H1 (cell line): ENCODE measurements around the gene RSAD2. TPM values are rescaled to one million over a fixed set of nuclear protein-coding genes. Genes with fewer than 3 reads are reported as not detected.

Experiments
- CTCF ChIA-PET: fragments of 300-600 bp; sonication (Branson Sonifier 250); formaldehyde crosslinking; loops from one replicate; lab custom pipeline; 2021; ENCODE audit not compliant: partially characterized antibody; lab: Charles Lee
- POLR2A ChIA-PET: fragments of 300-600 bp; sonication (Branson Sonifier 250); formaldehyde crosslinking; loops from one replicate; lab custom pipeline; 2021; ENCODE audit warnings: inconsistent platforms; ENCODE audit not compliant: partially characterized antibody; lab: Charles Lee
- DNase-seq, 2 experiments: peaks; one replicate each; pipeline versions ENCODE4 v3.0.0 to v3.0.0-alpha.2; 2010 to 2022; ENCODE audit warnings: low spot score in 2 of 2, low read depth in 1 of 2, mixed read lengths in 1 of 2
- FAIRE-seq: peaks from 2 replicates; lab custom pipeline; 2011; peaks lifted over from hg19 to GRCh38; lab: Jason Lieb, UNC
- H2AFZ ChIP-seq: 2 replicates; pipeline ENCODE4 v1.8.1; 2012; ENCODE audit warnings: low read length, inconsistent platforms
- H2AK5ac ChIP-seq: 2 replicates; pipeline ENCODE4 v1.6.1; 2013; ENCODE audit warnings: low read depth, low read length
- H2BK120ac ChIP-seq: replicated peaks from 2 replicates; pipeline ENCODE3; 2013; ENCODE audit warnings: low read depth, low read length, inconsistent platforms
- H2BK12ac ChIP-seq: 2 replicates; pipeline ENCODE4 v1.6.1; 2013; ENCODE audit warnings: low read depth, low read length
- H2BK15ac ChIP-seq: 2 replicates; pipeline ENCODE4 v1.6.1; 2013; ENCODE audit warnings: low read length
- H2BK20ac ChIP-seq: 2 replicates; pipeline ENCODE4 v1.6.1; 2013; ENCODE audit warnings: low read length
- H2BK5ac ChIP-seq: 2 replicates; pipeline ENCODE4 v1.6.1; 2013; ENCODE audit warnings: low read depth, low read length
- H3K14ac ChIP-seq: 2 replicates; pipeline ENCODE4 v1.6.1; 2013; ENCODE audit warnings: inconsistent platforms; ENCODE audit not compliant: insufficient read length
- H3K18ac ChIP-seq: 2 replicates; pipeline ENCODE4 v1.6.1; 2013; ENCODE audit warnings: low read length; ENCODE audit errors: extremely low read depth
- H3K23ac ChIP-seq: 2 replicates; pipeline ENCODE4 v1.6.1; 2013; ENCODE audit warnings: inconsistent platforms; ENCODE audit not compliant: insufficient read length
- H3K23me2 ChIP-seq: 2 replicates; pipeline ENCODE4 v1.6.1; 2013; ENCODE audit warnings: low read depth, low read length
- H3K27ac ChIP-seq: 2 replicates; pipeline ENCODE4 v1.6.1; 2011; ENCODE audit warnings: low read depth, low read length, inconsistent platforms
- H3K27me3 ChIP-seq, 4 experiments: replicated peaks in 1 of 4; 1 replicate in 1 of 4; 2 replicates in 3 of 4; pipeline versions ENCODE4 v1.6.1 to v1.8.1; 2011 to 2013; ENCODE audit warnings: low read length in 3 of 4, mild to moderate bottlenecking in 3 of 4, inconsistent platforms in 2 of 4, mixed read lengths in 2 of 4, moderate library complexity in 1 of 4; ENCODE audit not compliant: control insufficient read depth in 3 of 4, insufficient read depth in 3 of 4; ENCODE audit errors: extremely low read depth in 1 of 4
- H3K36me3 ChIP-seq, 4 experiments: 2 replicates each; pipeline versions ENCODE4 v1.6.1 to v1.8.1; 2011 to 2013; ENCODE audit warnings: mild to moderate bottlenecking in 4 of 4, low read length in 3 of 4, moderate library complexity in 2 of 4, control low read depth in 1 of 4, inconsistent platforms in 1 of 4; ENCODE audit not compliant: insufficient read depth in 4 of 4, control insufficient read depth in 2 of 4
- H3K4ac ChIP-seq: replicated peaks from 2 replicates; pipeline ENCODE3; 2013; ENCODE audit warnings: low read length, low read depth, mixed read lengths, inconsistent platforms; ENCODE audit not compliant: insufficient read length
- H3K4me1 ChIP-seq, 4 experiments: replicated peaks in 1 of 4; 1 replicate in 1 of 4; 2 replicates in 3 of 4; pipeline versions ENCODE4 v1.6.1 to v1.8.1; 2011 to 2013; ENCODE audit warnings: low read length in 3 of 4, inconsistent platforms in 2 of 4, mixed read lengths in 1 of 4; ENCODE audit not compliant: insufficient read depth in 4 of 4, control insufficient read depth in 3 of 4
- H3K4me2 ChIP-seq, 2 experiments: 2 replicates each; pipeline versions ENCODE4 v1.6.1 to v1.8.1; 2011 to 2013; ENCODE audit warnings: low read depth in 2 of 2, low read length in 2 of 2, control low read depth in 1 of 2, inconsistent platforms in 1 of 2, mild to moderate bottlenecking in 1 of 2; ENCODE audit not compliant: insufficient read depth in 1 of 2
- H3K4me3 ChIP-seq, 4 experiments: fragments of 200-600, 300-600 bp in 1 of 4; sonication (generic), shearing (Covaris generic), sonication (Bioruptor Twin) in 1 of 4; 2 replicates each; pipeline versions ENCODE4 v1.5.1 to v1.8.1; 2011 to 2016; ENCODE audit warnings: low read length in 4 of 4, low read depth in 3 of 4, control low read depth in 2 of 4, inconsistent platforms in 2 of 4, mild to moderate bottlenecking in 2 of 4, mixed read lengths in 1 of 4, moderate library complexity in 1 of 4; ENCODE audit not compliant: insufficient read depth in 2 of 4; ENCODE audit errors: extremely low read depth in 1 of 4
- H3K56ac ChIP-seq: replicated peaks from 2 replicates; pipeline ENCODE3; 2013; ENCODE audit warnings: low read depth, mild to moderate bottlenecking, mixed read lengths, low read length, inconsistent platforms; ENCODE audit not compliant: insufficient read length
- H3K79me1 ChIP-seq: 2 replicates; pipeline ENCODE4 v1.6.1; 2013; ENCODE audit warnings: low read depth, low read length, control low read depth
- H3K79me2 ChIP-seq, 2 experiments: 2 replicates each; pipeline versions ENCODE4 v1.6.1 to v1.8.1; 2012 to 2013; ENCODE audit warnings: low read length in 2 of 2, mild to moderate bottlenecking in 2 of 2, inconsistent platforms in 1 of 2; ENCODE audit not compliant: insufficient read depth in 2 of 2, control insufficient read depth in 1 of 2
- H3K9ac ChIP-seq, 4 experiments: replicated peaks in 1 of 4; 1 replicate in 1 of 4; 2 replicates in 3 of 4; pipeline versions ENCODE4 v1.6.1 to v1.8.1; 2011 to 2013; ENCODE audit warnings: low read depth in 3 of 4, low read length in 3 of 4, control low read depth in 2 of 4, mild to moderate bottlenecking in 2 of 4, moderate library complexity in 2 of 4, inconsistent platforms in 1 of 4; ENCODE audit errors: extremely low read depth in 1 of 4
- H3K9me3 ChIP-seq, 2 experiments: 2 replicates each; pipeline versions ENCODE4 v1.6.1 to v1.8.1; 2012 to 2013; ENCODE audit warnings: mild to moderate bottlenecking in 2 of 2, moderate library complexity in 2 of 2, control low read depth in 1 of 2, inconsistent platforms in 1 of 2, low read depth in 1 of 2, low read length in 1 of 2, mixed read lengths in 1 of 2; ENCODE audit not compliant: insufficient read depth in 2 of 2
- H4K20me1 ChIP-seq, 2 experiments: replicated peaks in 1 of 2; 2 replicates each; pipeline versions ENCODE3 to v1.8.1; 2011 to 2013; ENCODE audit warnings: inconsistent platforms in 2 of 2, low read length in 2 of 2, mild to moderate bottlenecking in 1 of 2; ENCODE audit not compliant: insufficient read depth in 2 of 2, control insufficient read depth in 1 of 2
- H4K5ac ChIP-seq: 2 replicates; pipeline ENCODE4 v1.6.1; 2013; ENCODE audit warnings: low read length, low read depth, mixed read lengths, inconsistent platforms; ENCODE audit not compliant: insufficient read length
- H4K8ac ChIP-seq: 2 replicates; pipeline ENCODE4 v1.8.0; 2013; ENCODE audit warnings: mild to moderate bottlenecking, moderate library complexity, low read length, inconsistent platforms; ENCODE audit not compliant: insufficient read depth; ENCODE audit errors: extremely low read depth
- H4K91ac ChIP-seq: replicated peaks from 2 replicates; pipeline ENCODE3; 2013; ENCODE audit warnings: low read length, mixed read lengths, inconsistent platforms; ENCODE audit not compliant: insufficient read length
- CREB1 ChIP-seq: IDR thresholded peaks from 2 replicates; pipeline ENCODE4 v1.6.1; 2012; ENCODE audit warnings: inconsistent platforms
- KDM5A ChIP-seq: fragments of 200-600 bp; IDR thresholded peaks from 2 replicates; pipeline ENCODE4 v1.7.1; 2012; ENCODE audit warnings: mild to moderate bottlenecking, low read length, inconsistent platforms, mixed read lengths
- RAD21 ChIP-seq, 2 experiments: IDR thresholded peaks in 1 of 2; conservative IDR thresholded peaks in 1 of 2; 2 replicates each; pipeline ENCODE4 v1.6.1; 2011; ENCODE audit warnings: low read depth in 2 of 2, low read length in 2 of 2, improper control_type of control experiment in 1 of 2, inconsistent platforms in 1 of 2, mild to moderate bottlenecking in 1 of 2, moderate library complexity in 1 of 2
- RXRA ChIP-seq: IDR thresholded peaks from 2 replicates; pipeline ENCODE4 v1.6.1; 2011; ENCODE audit warnings: low read depth, mild to moderate bottlenecking, low read length, moderate library complexity; ENCODE audit not compliant: insufficient read depth
- SIX5 ChIP-seq: IDR thresholded peaks from 2 replicates; pipeline ENCODE4 v1.6.1; 2011; ENCODE audit warnings: mild to moderate bottlenecking, low read depth, low read length
- SP2 ChIP-seq: IDR thresholded peaks from 2 replicates; pipeline ENCODE4 v1.6.1; 2012; ENCODE audit warnings: mild to moderate bottlenecking, low read length, inconsistent platforms
- WGBS, 2 experiments: shearing (Covaris generic) in 1 of 2; methylation state at CpG; one replicate each; pipeline versions ENCODE4 v1.1.6 to v1.1.7; 2013 to 2015; ENCODE audit warnings: low lambda C conversion rate in 2 of 2, mixed read lengths in 2 of 2, inconsistent platforms in 1 of 2, low coverage in 1 of 2, missing lambda C conversion rate in 1 of 2; ENCODE audit not compliant: insufficient replicate concordance in 2 of 2, insufficient coverage in 1 of 2, insufficient read length in 1 of 2; ENCODE audit errors: extremely low coverage in 1 of 2, missing lambda C conversion rate in 1 of 2; 5-methylcytosine and 5-hydroxymethylcytosine counted together
- polyA plus RNA-seq, 7 experiments: library from polyadenylated mRNA; depleted of rRNA in 3 of 7; stranded (reverse) in 5 of 7; unstranded in 2 of 7; fragments of >200 nt in 5 of 7; fragments of 200-250 nt in 2 of 7; gene quantifications; 1 replicate in 5 of 7; 2 replicates in 1 of 7; 4 replicates in 1 of 7; pipeline versions ENCODE4 v1.2.1 to v1.2.3, GENCODE V29; 2011 to 2013; ENCODE audit warnings: missing spikeins in 2 of 7, mixed read lengths in 2 of 7
- total RNA-seq: library from RNA; stranded (reverse); fragmentation: NEBNext Ultra II Directional; extraction: Animal tissue kit (Norgen Biotek cat#: 25700); gene quantifications from 2 replicates; pipeline ENCODE4 v1.2.1, GENCODE V29; 2021

Gene RSAD2
- total and polyA plus RNA-seq, 2 of the 8 experiments (the other 6 are each of a cell fraction or from before 2014, with no cell fraction given): not detected

GRCh38 chr2:6927753-6928152 is 50.2 kb downstream of the RSAD2 start:
- no peak overlapping the region for H2BK15ac ChIP-seq
- H3K79me2 ChIP-seq: peaks cover 0 to 17% of the 10 kb centered on the region in 2 experiments; a peak in 2 of 4 replicates
- no peak overlapping the region for H2BK120ac ChIP-seq
- H4K5ac ChIP-seq: no peak overlapping the region
- H4K8ac ChIP-seq: no peak overlapping the region
- 91% methylated on average over 3 of the region's 3 CpGs; no CpG with 5 or more reads in 1 of the 2 experiments for WGBS, 2 experiments
- no peak overlapping the region for H3K4me3 ChIP-seq
- no peak overlapping the region for H3K9ac ChIP-seq
- peaks cover 3 to 7% of the 10 kb centered on the region in 2 experiments for H4K20me1 ChIP-seq
- no peak overlapping the region for H3K18ac ChIP-seq
- no peak for DNase-seq
- 0 out of 2 replicates have a peak, but pooled peaks cover 2% of the 10 kb centered on the region for H3K79me1 ChIP-seq
- no peaks in the 10 kb centered on the region for H3K27me3 ChIP-seq
- no peaks in the 10 kb centered on the region; a peak in 1 of 8 replicates for H3K36me3 ChIP-seq
- no peak for FAIRE-seq
- H3K14ac ChIP-seq: no peak overlapping the region
- no peak for TF ChIP-seq KDM5A
- TF ChIP-seq SP2: no peak
- no peak for TF ChIP-seq RAD21 (IDR thresholded peaks at IDR 0.05 in 1 of 2, conservative IDR thresholded peaks at IDR 0.05 in 1 of 2; ENCODE audit: low read depth in 2 of 2, low read length in 2 of 2)
- no peak for TF ChIP-seq CREB1
- no peak for TF ChIP-seq SIX5
- TF ChIP-seq RXRA: no peak
- no peak overlapping the region for H3K56ac ChIP-seq
- no peak overlapping the region for H2AFZ ChIP-seq
- no peak overlapping the region for H3K4me2 ChIP-seq
- H3K23me2 ChIP-seq: no peaks in the 10 kb centered on the region
- no peak overlapping the region for H4K91ac ChIP-seq
- H2BK20ac ChIP-seq: no peak overlapping the region
- H3K23ac ChIP-seq: no peak overlapping the region
- H3K9me3 ChIP-seq: no peaks in the 10 kb centered on the region
- H3K4me1 ChIP-seq: peaks cover 0 to 5% (median under 1%) of the 10 kb centered on the region in 4 experiments; a peak in 4 of 7 replicates
- ChIA-PET CTCF (interaction anchor here (1.1 to 1.7 kb wide), 4 partner anchors 9 to 117 kb away, joined by 3 to 6 read pairs (median 4); no protein-coding TSS in a partner anchor), POLR2A (interaction anchor here (0.5 to 1.9 kb wide), 2 partner anchors 9 to 243 kb away, joined by 3 to 7 read pairs; no protein-coding TSS in a partner anchor)
- H3K27ac ChIP-seq: no peak overlapping the region
- H2AK5ac ChIP-seq: no peak overlapping the region
- H3K4ac ChIP-seq: no peak overlapping the region
- H2BK5ac ChIP-seq: no peak overlapping the region
- H2BK12ac ChIP-seq: no peak overlapping the region
